HS-5 (cell line): Measurements from ENCODE around the gene SMAD2.
"Not testable (repeated sequence)": the region's sequence is repeated elsewhere in the genome, so short reads cannot be mapped to it uniquely, and the experiment has no call there.

Source experiments
- DNase-seq: peaks from one replicate; pipeline ENCODE4 v3.0.0-alpha.2; 2012; ENCODE audit warnings: low read depth

Gene SMAD2

DNA sequence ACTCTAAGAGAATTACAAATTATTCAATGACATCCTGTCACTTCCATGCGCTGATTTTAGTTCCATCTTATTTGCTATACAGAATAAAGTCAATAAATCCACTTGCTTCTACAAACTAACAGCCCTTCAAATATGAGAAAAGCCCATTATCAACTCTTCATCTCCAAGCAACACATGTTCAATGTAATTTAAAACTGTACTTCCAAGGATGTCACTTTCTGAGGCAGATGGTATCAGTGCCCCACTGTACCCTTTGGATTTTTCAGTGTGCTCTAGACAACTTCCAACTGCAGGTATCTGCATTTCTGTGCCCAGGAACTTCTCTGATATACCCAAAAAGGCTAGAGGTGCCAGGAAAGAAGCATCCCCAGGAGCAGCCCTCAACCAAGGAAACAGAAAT lies 87.6 kb downstream of the SMAD2 start:
- DNase-seq = no peak

GRCh38 chr18:47838396-47838795 lies 92.1 kb downstream of the SMAD2 start:
- no peak for DNase-seq

DNA sequence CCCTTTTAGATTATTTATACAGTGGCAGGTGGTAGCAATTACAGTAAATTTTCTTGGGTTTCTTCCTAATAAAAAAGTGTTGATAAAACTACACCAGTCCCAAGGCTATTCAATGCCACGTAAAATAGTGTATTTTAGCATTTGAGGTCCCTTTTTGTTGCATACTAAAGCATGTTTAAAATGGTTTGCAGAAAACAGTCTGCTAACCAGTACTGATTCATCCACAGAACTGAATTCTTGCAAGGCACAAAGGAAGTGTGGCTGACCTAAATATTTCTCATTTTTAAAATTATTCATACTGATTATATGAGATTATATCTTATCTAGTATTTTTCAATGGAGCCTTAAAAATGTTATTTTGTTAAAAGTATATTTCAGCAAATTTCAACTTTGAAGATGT lies 98.1 kb downstream of the SMAD2 start:
- no peak for DNase-seq

DNA sequence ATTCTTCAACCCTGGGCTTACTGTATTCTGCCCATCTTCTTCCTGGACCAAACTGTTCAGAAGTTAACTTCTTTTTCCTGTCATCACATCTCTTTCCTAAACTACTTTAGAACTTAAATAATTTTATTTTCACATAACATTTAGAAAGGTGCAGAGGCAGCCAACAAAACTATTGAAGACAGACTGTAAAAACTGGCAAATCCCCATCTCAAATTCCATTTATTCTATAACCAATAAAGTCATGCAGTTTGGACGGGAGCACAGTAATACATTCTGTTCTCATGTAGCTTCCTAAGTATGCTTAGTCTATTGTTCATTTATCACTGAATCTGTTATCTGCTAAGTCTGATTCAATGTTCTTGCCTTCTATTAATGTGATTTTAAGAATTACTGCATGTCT lies 99.1 kb downstream of the SMAD2 start:
- DNase-seq = no peak

DNA sequence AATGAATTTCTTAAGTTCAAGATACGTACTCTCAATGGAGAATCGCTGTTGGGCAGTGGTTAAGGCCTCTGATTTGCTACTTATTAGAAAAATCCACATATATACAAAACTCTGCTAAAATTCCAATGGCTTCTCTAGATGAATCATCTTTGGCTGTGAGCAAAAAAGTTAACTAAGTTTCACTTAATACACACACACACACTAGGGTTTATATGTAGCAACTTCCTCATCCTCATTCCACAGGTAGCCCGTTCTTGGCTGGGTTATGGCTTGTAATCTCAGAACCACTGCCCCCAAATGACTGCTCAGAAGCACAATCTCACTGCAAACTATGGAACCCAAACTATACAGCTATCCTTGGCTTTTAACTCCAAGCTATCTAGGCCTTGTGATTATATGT lies 99.7 kb downstream of the SMAD2 start:
- no peak for DNase-seq

- no peak for DNase-seq
These were observed 100.6 kb downstream of the SMAD2 start for GRCh38 chr18:47829831-47830230.

DNA sequence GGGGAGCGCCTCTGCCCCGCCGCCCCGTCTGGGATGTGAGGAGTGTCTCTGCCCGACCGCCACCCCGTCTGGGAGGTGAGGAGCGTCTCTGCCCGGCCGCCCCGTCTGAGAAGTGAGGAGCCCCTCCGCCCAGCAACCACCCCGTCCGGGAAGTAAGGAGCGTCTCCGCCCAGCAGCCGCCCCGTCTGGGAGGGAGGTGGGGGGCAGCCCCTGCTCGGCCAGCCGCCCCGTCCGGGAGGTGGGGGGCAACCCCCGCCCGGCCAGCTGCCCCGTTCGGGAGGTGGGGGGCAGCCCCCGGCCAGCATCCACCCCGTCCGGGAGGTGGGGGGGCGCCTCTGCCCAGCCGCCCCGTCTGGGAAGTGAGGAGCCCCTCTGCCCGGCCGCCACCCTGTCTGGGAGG lies 102.4 kb downstream of the SMAD2 start:
- DNase-seq = not testable (repeated sequence)

DNA sequence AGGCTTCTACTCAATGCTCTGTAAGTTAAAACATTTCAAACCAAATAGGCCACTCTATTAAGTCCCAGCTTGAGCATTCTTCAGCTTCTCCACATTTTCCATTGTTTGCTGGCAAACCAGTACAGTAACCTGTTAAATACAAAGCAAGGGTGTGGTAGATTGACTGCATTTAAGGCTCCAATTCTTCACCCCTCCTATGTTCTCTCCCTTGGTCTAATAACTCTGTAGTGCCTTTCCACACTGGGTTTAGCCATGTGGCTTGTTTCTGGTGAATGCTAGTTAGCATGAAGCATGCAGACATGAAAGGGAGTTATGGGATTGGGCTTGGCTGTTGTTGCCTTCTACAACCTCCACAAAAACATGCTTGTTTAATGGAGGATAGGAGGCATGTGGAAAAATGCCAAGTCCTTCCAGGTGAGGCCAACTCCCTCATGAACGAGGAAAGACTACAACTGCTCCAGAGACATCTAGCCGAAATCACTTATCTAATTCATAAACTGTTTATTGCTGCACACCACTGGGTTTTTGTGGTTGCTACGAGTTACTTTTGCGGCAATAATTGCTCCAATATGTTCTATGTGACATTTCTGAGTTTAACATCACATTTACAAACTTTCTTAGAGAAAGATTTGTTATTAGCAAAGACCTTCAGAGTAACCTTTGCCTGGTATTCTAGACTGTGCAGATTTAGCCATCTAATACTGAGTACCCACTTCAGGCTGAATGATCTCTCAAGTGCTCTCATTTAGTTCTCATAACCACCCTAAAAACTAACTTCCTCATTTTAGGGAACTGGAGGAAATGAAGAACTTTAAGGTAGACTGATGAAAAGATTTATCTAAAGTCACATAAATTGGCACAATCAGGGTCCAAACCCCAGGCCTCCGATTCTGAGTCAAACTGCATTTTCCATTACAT lies 104.0 kb downstream of the SMAD2 start:
- DNase-seq = no peak

- DNase-seq = no peak
These were observed 109.1 kb downstream of the SMAD2 start for GRCh38 chr18:47821314-47821713.

- DNase-seq = no peak
These were observed 112.7 kb downstream of the SMAD2 start for GRCh38 chr18:47817795-47818077.

- no peak for DNase-seq
These were observed 113.3 kb downstream of the SMAD2 start for GRCh38 chr18:47817017-47817794.

- DNase-seq = no peak
These were observed 114.8 kb downstream of the SMAD2 start for GRCh38 chr18:47815486-47816270.

GRCh38 chr18:47809420-47809819 lies 121.0 kb downstream of the SMAD2 start:
- DNase-seq = no peak

DNA sequence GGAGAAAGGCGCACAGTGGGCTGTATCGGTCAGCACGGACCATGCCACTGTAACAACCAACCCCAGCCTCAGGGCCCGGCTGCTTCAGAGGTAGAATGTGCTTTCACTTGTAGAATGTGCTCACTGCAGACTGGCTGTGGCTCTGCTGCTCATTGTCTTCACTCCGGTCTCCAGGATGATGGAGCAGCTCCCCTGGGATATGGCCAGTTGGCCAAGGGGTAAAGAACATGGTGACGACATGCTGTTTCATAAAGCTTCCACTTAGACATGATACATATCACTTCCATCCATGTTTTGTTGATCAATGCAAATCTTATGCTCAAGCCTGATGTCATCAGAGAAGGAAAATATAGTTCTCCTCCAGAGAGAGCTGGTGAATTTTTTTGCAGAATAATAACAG lies 127.7 kb downstream of the SMAD2 start:
- DNase-seq = no peak

DNA sequence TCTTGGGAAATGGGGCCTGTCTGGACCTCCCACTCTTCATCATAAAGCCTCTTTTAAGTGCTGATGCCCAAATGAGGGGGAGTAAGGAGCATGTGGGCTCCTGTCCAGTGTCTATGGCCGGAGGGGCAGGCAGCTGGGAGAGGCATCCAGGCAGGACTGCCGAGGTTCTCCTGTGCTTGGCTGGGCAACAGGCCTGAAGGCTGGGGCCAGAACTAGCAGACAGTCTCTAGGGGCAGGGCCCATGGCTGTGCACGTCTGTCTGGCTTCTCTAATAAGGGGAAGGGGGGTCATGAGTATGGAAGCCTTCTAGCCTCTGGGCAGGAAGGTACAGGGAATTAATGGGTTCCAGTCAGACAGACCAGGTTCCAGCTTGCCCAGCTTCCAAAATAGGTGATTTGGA lies 128.6 kb downstream of the SMAD2 start:
- no peak for DNase-seq

GRCh38 chr18:47800756-47801155 lies 129.7 kb downstream of the SMAD2 start:
- DNase-seq = no peak

DNA sequence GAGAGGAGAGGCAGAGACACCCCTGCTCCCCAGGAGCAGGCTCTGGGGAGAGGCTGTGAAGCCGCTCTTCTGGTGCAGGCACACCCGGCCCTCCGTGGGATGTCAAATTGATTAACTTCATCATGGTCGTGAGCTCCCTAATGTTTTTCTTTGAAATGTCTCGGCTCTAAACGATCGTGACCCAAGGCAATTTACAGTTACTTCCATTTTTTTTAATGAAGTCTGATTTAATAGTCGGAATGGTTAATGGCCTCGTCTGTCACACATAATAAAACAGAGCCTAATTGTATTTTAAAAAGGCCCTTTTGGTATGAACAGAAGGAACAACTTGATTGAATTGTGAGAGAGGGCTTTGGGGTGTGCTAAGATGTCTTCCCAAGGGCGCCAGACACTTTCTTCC lies 130.2 kb downstream of the SMAD2 start:
- DNase-seq = no peak

GRCh38 chr18:47799376-47799775 lies 131.1 kb downstream of the SMAD2 start:
- no peak for DNase-seq

- DNase-seq = no peak
These were observed 132.1 kb downstream of the SMAD2 start for GRCh38 chr18:47798366-47798765.

GRCh38 chr18:47797126-47797525 lies 133.3 kb downstream of the SMAD2 start:
- no peak for DNase-seq

- DNase-seq = no peak
These were observed 135.0 kb downstream of the SMAD2 start for GRCh38 chr18:47795434-47795814.

DNA sequence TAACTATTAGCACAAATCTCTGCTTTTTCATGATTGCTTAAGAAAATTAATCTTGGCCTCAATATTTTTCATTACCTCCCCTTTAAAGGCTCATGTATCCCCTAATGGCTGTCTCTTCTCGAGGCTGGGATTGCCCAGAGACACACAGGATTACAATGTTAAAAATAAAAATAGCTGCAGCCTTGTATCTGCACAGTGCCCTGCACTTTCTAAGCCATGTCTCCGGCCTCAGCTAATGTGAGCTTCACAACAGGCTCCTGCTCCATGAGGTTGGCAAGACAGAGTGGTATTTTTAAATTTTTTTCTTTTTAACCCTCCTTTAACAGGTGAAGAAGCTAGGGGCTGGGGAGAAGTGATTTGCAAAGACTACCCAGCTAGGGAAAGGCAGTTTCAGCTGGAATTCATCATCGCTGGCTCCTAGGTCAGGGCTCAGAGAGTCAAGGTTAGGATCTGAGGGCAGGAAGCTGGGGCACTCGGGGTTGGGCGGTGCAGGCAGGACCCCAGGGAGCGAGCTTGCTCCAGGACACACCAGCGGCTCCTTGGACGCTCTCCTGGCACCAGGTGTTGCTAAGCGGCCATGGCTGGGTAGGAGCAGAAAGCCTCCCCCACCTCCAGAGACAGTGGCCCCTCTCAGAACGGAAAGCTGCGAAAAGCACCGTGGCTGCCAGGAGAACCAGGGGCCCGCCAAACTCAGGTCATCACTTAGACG lies 135.6 kb downstream of the SMAD2 start:
- DNase-seq = no peak
